A549 treated with AZD9567 at 1 μM for 4 hours (cell line): Measurements from ENCODE around the gene RBM6. TPM values are rescaled to one million over a fixed set of nuclear protein-coding genes. Genes with fewer than 3 reads are reported as not detected.

ENCODE experiments used
- total RNA-seq: library from RNA; stranded (reverse); fragments of 200-300 nt; extraction: Qiagen RNA extraction; gene quantifications from 5 replicates; pipeline ENCODE4 v1.2.3, GENCODE V29; 2022; ENCODE audit not compliant: insufficient read depth

Gene RBM6
- total RNA-seq = 26.3 to 28.9 TPM (median 28.0 TPM) in 5 replicates

GRCh38 chr3:49939858-49940666 lies at the start of gene RBM6:
TSS of gene RBM6 (plus strand) at chr3:49940150. CDS start at chr3:49962642, 22,492 bp downstream.

GRCh38 chr3:49903451-49904424 lies 36.2 kb upstream of the RBM6 start, which contains the start of gene MST1R:
TSS of gene MST1R (minus strand) at chr3:49903873. CDS start at chr3:49903609, 264 bp downstream.

DNA sequence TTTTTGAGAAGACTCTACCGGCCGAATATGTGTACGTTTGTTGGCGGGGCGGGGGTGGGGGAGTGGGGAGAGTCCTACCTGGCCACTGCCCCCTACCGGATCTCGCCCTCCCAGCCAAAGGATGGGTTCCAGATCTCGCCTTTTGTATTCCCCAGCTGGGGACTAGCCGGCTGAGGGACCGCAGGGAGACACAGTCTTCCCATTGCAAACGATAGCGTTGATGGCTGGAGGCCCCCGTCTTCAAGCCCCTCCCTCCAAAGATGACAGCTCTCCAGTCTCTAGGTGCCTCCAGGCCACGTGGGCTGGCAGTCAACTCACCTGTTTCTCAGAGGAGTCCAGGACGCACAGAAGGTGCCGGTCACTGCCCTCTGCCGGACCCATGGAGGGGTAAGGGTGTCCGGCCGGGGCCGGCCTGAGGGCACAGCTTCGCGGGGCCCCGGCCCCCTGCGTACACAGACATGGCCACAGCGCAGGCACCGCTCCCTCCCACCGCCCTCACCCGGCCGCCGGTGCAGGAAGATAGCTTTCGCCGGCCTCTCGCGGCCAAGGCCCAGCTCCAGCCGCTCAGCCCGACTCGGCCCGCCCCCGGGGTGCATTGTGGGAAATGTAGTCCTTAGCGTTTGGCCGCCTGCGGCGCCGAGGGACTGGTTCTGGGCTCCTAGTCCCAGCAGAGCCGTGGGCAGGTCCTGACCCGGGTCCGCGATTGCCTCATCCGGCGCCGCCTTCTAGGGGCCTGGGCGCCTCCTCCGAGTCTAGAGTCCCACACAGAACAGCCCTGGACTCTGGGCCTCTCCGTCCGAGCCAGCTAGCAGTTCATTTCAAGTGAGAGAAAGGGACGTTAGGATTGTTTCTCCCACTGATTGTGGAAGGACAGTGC lies 10.4 kb upstream of the RBM6 start, which contains the start of gene MON1A:
Gene MON1A, minus strand, starts transcription at position 521 of the 877 bp plus-strand sequence. CDS start 16,465 bp downstream, outside the sequence.

GRCh38 chr3:50088725-50089608 lies 149.0 kb downstream of the RBM6 start, which contains the start of gene RBM5:
TSS of gene RBM5 (plus strand) at chr3:50088919. CDS start at chr3:50090435, 1,516 bp downstream.

Other genes starting within 250 kb of the RBM6 start
- gene AMIGO3, start 220.5 kb upstream of the RBM6 start, total RNA-seq = 0.51 to 1.0 TPM (median 0.76 TPM) in 4 of 5 replicates, not detected in the other
- gene GMPPB, start 216.2 kb upstream of the RBM6 start, total RNA-seq = 17.9 to 21.3 TPM (median 20.7 TPM) in 5 replicates
- 20.7 to 24.2 TPM (median 22.1 TPM) in 5 replicates for gene IP6K1, start 153.6 kb upstream of the RBM6 start, total RNA-seq
- gene CDHR4, start 140.3 kb upstream of the RBM6 start, total RNA-seq = 0.29 to 0.34 TPM (median 0.32 TPM) in 4 of 5 replicates, not detected in the other
- 2.2 to 3.2 TPM (median 2.7 TPM) in 5 replicates for gene INKA1, start 136.9 kb upstream of the RBM6 start, total RNA-seq
- 0.58 to 0.70 TPM (median 0.64 TPM) in 4 of 5 replicates, not detected in the other for gene UBA7, start 126.2 kb upstream of the RBM6 start, total RNA-seq
- gene TRAIP, start 83.6 kb upstream of the RBM6 start, total RNA-seq = 14.3 to 25.2 TPM (median 15.3 TPM) in 5 replicates
- 0.17 to 0.36 TPM (median 0.23 TPM) in 4 of 5 replicates, not detected in the other for gene CAMKV, start 70.2 kb upstream of the RBM6 start, total RNA-seq
- gene MST1R, start 36.3 kb upstream of the RBM6 start, total RNA-seq = 6.6 to 9.5 TPM (median 6.8 TPM) in 5 replicates
- 4.1 to 8.2 TPM (median 7.6 TPM) in 5 replicates for gene MON1A, start 10.3 kb upstream of the RBM6 start, total RNA-seq
- gene RBM5, start 148.8 kb downstream of the RBM6 start, total RNA-seq = 24.9 to 39.4 TPM (median 39.0 TPM) in 5 replicates
- gene SEMA3F, start 215.2 kb downstream of the RBM6 start, total RNA-seq = 9.3 to 14.6 TPM (median 13.9 TPM) in 5 replicates